CD4-positive, alpha-beta T cell treated with Interleukin-12 subunit alpha and Interleukin-12 subunit beta, for 1 hour (primary cell): ENCODE results near the gene ROR1.
"Not testable (repeated sequence)": the region's sequence is repeated elsewhere in the genome, so short reads cannot be mapped to it uniquely, and the experiment has no call there.

Experiments
- DNase-seq: peaks from one replicate; pipeline ENCODE4 v3.0.0-alpha.2; 2020

The ROR1 gene

DNA sequence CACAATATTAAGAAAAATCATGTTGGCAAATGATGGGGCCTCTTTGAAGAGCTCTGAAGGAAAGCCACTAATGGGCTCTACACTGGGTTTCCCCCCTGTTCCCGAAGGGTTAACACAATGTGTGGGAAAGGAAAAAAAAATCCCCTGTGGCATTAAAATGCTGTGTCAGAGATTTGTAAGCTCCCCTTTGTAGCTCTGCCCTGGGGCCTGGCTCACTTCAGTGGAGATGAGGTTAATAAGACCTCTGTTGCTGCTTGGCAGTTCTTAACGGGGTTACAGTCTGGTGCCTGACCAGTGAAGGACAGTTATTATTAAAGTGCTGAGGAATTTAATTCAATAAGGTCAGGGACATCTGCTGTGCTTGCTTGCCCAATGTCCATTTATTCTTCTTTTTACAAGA lies 299.9 kb downstream of the ROR1 start:
- no peak for DNase-seq

GRCh38 chr1:64074767-64075166 lies 300.9 kb downstream of the ROR1 start:
- DNase-seq = no peak

- no peak for DNase-seq
Observed at GRCh38 chr1:64077281-64077940, 303.6 kb downstream of the ROR1 start.

GRCh38 chr1:64080941-64081562 lies 307.2 kb downstream of the ROR1 start:
- DNase-seq = no peak

- no peak for DNase-seq
Observed at GRCh38 chr1:64082459-64082858, 308.6 kb downstream of the ROR1 start.

- DNase-seq = no peak
Observed at GRCh38 chr1:64084451-64084850, 310.6 kb downstream of the ROR1 start.

GRCh38 chr1:64087768-64088167 lies 314.0 kb downstream of the ROR1 start:
- no peak for DNase-seq

GRCh38 chr1:64090436-64090835 lies 316.6 kb downstream of the ROR1 start:
- DNase-seq = no peak

GRCh38 chr1:64092851-64093371 lies 319.1 kb downstream of the ROR1 start:
- DNase-seq = no peak

DNA sequence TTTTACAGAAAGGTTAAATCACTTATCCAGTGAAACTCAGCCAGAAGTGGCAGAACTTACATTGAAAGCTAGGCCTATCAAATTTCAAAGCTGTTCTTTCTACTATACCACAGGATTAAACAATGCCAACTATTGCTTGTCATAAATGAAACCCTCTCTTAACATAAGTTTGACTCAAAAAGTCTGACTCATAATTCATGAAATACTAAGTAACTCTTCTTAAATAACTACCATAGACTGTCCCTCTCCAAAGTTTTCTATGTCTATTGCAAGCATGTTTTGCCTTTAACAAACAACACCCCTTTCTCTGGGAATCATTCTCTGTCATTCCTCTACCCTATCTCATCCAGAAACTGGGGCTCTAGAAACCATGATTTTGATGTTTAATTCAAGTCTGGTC lies 320.1 kb downstream of the ROR1 start:
- no peak for DNase-seq

- DNase-seq = no peak
Observed at GRCh38 chr1:64095832-64096231, 322.0 kb downstream of the ROR1 start.

DNA sequence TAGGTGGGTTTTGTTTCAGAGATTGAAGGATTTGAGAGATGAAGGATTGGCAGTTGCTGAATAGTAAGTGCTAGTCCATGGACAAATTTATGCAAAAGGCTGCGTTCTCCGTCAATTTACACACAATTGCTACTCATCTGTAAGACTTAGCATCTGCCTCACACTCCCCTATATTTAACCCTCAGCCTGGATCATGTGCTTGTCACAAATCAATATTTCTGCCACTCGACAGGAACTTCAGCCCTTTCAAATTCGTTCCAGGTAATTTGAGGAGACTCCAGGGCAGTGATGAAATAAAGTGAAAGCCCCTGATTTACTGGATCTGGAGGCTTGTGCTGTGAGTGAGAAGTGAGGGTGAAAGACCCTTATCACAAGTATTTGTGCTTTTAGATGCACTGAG lies 324.0 kb downstream of the ROR1 start:
- DNase-seq = no peak

DNA sequence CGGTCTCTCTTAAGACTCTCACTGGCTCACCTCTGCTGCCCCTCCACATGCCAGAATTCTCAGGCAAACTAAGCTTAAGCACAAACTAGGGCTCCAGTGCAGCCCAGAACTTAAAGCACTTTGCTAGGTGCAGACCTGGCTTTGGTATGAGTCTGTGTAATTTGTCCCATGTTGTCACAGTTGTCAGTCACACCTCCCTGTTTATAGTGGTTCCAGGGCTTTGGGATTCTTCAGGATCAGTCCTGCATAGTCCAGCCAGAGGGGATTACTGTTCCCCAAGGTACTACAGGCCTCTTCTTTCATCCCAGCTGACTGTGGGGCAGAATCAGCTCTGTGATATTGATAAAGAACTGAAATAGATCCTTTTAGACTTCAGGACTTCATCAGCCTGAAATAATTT lies 324.6 kb downstream of the ROR1 start:
- no peak for DNase-seq

GRCh38 chr1:64098846-64099582 lies 325.2 kb downstream of the ROR1 start:
- DNase-seq = no peak

GRCh38 chr1:64100791-64101190 lies 327.0 kb downstream of the ROR1 start:
- no peak for DNase-seq

DNA sequence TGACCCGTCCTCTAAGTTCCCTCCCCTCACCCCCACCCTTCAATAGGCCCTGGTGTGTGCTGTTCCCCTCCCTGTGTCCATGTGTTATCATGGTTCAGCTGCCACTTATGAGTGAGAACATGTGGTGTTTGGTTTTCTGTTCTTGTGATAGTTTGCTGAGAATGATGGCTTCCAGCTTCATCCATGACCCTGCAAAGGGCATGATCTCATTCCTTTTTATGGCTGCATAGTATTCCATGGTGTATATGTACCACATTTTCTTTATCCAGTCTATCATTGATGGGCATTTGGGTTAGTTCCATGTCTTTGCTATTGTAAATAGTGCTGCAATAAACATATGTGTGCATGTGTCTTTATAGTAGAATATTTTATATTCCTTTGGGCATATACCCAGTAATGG lies 330.8 kb downstream of the ROR1 start:
- not testable (repeated sequence) for DNase-seq

DNA sequence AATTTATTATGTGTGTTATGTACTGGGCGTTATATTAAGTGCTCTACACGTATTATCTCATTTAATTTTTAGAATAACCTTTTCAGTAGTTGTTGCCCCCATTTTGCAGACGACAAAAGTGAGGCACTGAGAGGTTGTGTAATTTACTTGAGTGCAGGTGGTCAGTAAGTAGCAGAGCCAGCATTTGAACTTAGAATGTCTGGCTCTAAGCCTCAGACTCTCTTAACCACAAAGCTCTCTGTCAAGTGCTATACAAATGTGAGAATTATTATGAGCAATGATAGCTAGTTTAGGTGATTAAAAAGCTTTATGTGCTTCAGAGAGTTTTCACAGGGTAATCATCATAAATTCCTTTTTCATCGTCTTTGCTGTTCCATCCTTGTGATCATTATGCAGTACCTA lies 333.3 kb downstream of the ROR1 start:
- no peak for DNase-seq

- no peak for DNase-seq
Observed at GRCh38 chr1:64107632-64108031, 333.8 kb downstream of the ROR1 start.

GRCh38 chr1:64110924-64111777 lies 337.3 kb downstream of the ROR1 start:
- no peak for DNase-seq

- no peak for DNase-seq
Observed at GRCh38 chr1:64111787-64112186, 338.0 kb downstream of the ROR1 start.

GRCh38 chr1:64112281-64112680 lies 338.5 kb downstream of the ROR1 start:
- no peak for DNase-seq

DNA sequence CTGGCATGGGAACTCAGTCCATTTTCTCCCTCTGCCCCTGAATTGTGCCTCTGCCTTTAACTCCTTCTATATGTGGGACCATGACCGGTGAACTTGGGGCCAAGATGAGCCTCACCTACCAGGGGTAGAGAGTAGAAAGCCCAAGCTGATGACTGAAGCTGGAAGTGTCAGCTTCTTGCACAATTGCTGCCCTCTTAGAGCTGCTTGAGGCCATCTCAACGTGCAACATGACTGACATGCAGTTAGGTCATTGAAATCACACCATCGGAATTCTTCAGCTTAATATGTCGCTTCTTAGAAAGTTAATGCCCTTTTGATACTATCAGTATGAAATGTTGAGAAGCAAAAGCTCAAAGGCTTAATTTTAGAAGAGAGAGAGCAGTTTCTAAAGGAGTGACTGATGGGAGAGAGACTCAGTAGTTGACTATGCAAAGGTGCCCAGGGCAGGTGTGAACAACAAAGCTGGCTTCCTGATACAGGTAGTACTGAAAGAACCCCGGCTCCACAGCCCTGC lies 340.3 kb downstream of the ROR1 start:
- no peak for DNase-seq

DNA sequence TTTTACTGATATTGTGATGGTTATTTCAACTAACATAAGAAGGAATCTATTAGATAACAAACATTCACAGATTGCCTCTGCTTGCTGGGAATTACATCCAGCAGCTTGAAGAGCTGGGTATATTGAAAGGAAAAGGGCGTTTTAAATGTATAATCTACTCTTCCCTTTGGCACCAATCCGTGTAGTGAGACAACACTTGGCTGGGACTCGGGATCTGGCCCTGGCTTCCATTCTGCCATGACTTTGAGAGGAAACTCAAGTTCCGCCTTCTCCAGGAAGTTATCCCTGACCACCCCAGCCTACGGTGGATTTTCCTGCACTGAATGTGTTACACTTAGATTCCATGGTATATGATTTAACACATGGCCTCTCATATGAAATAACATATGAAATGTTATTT lies 342.7 kb downstream of the ROR1 start:
- no peak for DNase-seq
